HG03460 (cell line): ENCODE data around the gene DHX57.
A peak's percentile ranks its signal among the peaks of the same experiment; 100 is the strongest.

Source experiments
- ATAC-seq: cut with Tn5 transposase; IDR thresholded peaks from one replicate; pipeline ENCODE4 v1.9.1; 2021; ENCODE audit not compliant: unreplicated experiment

The DHX57 gene

GRCh38 chr2:38875576-38876367 lies at the start of gene DHX57, which contains the start of gene MORN2:
TSS of gene DHX57 (minus strand) at chr2:38875934. CDS start at chr2:38868405, 7,529 bp downstream.
TSS of gene MORN2 (plus strand) at chr2:38875976.
- peak; percentile 100 for ATAC-seq

- no peak for ATAC-seq
These were observed 47.2 kb upstream of the DHX57 start for GRCh38 chr2:38922902-38923301.

- no peak for ATAC-seq
These were observed 46.7 kb upstream of the DHX57 start for GRCh38 chr2:38922389-38922788.

DNA sequence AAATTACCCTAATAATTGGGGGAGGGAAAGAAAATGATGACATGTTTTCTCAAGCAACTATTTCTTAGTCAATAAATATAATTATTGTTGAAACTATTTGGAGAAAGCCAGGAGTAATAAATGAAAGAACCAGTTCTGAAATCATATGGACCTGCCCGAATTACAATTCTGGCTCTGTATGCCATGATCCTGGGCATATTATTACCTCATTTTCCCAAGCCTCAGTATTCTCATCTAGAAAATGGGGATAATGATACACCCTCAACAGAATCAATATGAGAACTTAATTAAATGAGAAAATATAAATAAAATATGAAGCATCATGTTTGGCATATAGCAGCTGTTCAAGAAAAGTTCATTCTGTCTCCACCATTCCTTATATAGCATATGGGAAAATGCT lies 36.9 kb upstream of the DHX57 start:
- ATAC-seq = no peak

DNA sequence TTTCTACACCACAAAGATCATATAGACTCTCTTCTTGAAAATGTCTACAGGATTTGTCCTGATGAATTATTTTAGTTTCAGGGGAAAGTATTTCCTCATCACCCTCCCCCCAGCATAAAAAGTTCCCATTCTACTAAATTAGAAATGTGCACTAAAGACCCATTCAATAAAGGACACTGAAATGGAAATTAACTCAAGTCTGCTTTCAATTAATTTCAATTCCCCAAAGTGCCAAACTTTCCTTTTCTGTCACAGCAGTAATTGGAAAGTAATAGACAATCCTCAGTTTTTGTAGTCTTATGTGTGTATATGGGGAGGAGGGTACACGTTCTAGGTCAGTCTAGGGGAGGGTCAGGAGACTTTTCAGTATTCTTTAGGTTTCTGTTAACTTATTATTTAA lies 35.5 kb upstream of the DHX57 start:
- ATAC-seq = no peak

- no peak for ATAC-seq
These were observed 34.1 kb upstream of the DHX57 start for GRCh38 chr2:38909872-38910271.

- ATAC-seq = peak; percentile 87
These were observed 32.2 kb upstream of the DHX57 start for GRCh38 chr2:38907743-38908562.

GRCh38 chr2:38907242-38907641 lies 31.5 kb upstream of the DHX57 start:
- no peak for ATAC-seq

GRCh38 chr2:38905251-38905650 lies 29.5 kb upstream of the DHX57 start:
- no peak for ATAC-seq

GRCh38 chr2:38900726-38901125 lies 25.0 kb upstream of the DHX57 start:
- ATAC-seq = no peak

GRCh38 chr2:38898256-38898655 lies 22.5 kb upstream of the DHX57 start:
- no peak for ATAC-seq

DNA sequence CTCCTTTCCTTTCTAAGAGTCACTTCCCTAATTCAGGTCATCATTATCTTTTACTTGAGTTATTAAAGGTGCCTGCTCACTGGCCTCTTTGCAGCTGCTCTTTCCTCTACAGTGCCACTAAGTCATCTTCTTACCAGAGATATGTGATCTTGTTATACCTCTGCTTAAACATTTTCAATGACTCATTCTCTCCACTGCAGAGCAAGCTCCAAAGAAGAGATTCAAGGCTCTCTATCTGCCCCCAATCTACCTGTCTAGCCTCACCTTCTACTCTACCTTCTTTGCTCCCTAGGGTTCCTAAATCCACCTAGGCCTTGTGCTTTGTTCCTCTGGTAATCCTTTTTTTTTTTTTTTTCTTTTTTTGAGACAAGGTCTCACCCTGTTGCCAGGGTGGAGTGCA lies 17.1 kb upstream of the DHX57 start:
- ATAC-seq = no peak

DNA sequence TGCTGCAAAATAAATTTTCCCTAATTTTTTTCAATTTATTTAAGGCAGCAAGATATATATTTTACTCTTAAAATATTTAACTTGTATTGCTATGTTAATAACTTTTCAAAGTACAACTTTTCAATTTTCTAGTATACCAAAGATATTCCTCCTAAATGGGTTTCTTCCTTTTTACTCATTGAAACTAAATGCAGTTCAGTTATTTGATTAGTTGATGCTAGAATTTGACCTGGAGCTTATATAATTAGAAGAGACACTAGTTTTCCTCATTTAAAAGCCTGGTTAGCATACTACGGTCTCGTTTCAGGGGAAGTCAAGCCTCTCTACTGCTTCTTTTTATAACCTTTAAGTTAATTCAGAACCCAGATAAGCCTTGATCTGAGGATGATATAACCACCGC lies 13.8 kb upstream of the DHX57 start, which contains the start of gene ARHGEF33:
TSS of gene ARHGEF33 (plus strand) at position 301 of the 400 bp plus-strand sequence. CDS start 29,573 bp downstream, outside the sequence.
- no peak for ATAC-seq

DNA sequence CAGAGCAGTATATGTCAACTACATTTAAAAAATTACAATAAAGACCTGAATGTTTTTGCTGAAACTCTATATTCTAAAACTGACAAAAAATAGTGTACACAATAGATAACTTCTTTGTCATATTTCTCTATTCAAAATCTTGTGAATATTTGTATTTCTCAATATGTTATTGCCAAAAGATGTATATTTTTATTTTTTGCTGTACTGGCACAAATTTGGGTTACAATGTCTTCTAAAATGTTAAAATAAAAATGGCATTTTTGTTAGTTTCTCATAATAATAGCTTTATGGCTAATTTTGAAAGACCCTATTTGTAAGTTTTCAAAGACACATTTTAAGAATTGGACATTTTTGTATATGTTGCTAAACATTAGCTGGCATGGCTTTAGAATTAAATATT lies 13.3 kb upstream of the DHX57 start:
- ATAC-seq = no peak

DNA sequence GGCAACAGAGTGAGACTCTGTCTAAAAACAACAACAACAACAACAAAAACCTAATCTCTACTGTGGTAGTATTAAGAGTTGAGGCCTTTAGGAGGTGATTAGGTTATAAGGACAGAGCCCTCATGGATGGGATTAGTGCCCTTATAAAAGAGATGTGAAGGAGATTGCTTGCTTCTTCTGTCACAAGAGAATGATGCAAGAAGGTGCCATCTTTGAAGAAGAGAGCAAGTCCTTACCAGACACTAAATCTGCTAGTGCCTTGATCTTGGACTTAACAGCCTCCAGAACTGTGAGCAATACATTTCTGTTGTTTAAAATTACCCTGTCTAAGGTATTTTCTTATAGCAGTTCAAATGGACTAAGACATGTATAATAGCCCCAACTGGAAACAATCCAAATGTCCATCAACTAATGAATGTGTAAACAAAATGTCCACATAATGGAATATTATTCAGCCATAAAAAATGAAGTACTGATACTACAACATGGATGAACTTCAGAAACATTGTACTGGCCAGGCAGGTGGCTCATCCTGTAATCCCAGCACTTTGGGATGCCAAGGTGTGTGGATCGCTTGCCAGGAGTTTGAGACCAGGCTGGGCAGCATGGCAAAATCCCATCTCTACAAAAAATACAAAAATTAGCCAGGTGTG lies 12.3 kb upstream of the DHX57 start:
- ATAC-seq = no peak

GRCh38 chr2:38887347-38887746 lies 11.6 kb upstream of the DHX57 start:
- no peak for ATAC-seq

GRCh38 chr2:38886063-38886462 lies 10.3 kb upstream of the DHX57 start:
- ATAC-seq = no peak

- ATAC-seq = no peak
These were observed 673 bp upstream of the DHX57 start for GRCh38 chr2:38876407-38876806.

DNA sequence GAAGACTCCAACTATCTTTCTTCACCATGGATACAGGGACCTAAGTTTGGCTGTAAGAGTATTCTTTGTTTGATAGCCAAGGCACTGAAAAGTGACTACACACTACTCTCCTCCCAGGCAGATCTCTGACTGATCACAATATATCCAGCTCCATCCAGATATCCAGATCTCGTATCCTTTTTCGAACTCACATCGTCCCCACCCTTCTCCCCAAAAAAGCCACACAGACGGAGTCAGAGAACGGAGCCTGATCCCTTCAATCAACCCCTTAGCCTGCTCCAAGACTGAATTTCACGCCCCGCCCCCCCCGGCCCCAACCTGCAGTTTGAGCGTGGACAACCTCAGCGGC lies 533 bp downstream of the DHX57 start:
- no peak for ATAC-seq

- ATAC-seq = no peak
These were observed 2.0 kb downstream of the DHX57 start for GRCh38 chr2:38873763-38874162.

DNA sequence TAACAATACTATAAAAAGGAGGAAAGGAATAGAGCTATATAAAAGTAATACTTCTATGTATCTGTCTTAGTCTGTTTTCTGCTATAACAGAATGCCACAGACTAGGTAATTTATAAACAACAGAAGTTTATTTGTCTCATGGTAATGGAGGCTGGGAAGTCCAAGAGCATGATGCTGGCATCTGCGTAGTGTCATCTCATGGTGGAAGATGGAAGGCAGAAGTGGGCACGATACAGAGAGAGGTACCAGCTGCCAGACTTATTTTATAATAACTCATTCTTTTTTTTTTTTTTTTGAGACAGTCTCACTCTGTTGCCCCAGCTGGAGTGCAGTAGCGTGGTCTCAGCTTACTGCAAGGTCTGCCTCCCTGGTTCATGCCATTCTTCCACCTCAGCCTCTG lies 4.3 kb downstream of the DHX57 start:
- ATAC-seq = no peak
